Hair follicular keratinocyte (primary cell): ENCODE measurements around the gene OR5T3. TPM values are rescaled to one million over a fixed set of nuclear protein-coding genes. Genes with fewer than 3 reads are reported as not detected.

Experiments used
- total RNA-seq: library from RNA; depleted of rRNA; stranded (reverse); fragments of >200 nt; gene quantifications from 2 replicates; pipeline ENCODE4 v1.2.3, GENCODE V29; 2015

Gene OR5T3
- total RNA-seq: not detected in 2 replicates

DNA sequence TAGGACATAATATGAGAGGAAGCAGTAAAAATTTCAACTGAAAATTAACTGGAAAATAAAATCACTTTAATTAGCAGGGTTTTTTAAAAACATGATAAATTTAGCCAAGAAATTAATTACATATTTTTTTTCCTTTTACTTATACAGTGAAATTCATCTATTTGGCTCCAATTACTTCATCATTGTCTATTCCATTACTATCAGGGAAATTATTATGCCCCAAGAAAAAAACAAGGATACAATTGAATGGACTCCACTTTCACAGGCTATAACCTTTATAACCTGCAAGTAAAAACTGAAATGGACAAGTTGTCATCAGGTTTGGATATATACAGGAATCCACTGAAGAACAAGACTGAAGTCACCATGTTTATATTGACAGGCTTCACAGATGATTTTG is at the start of gene OR5T3:
OR5T3 (plus strand) TSS at position 301 of the 400 bp plus-strand sequence; CDS start at position 301, 0 bp downstream.

GRCh38 chr11:56234155-56234554 is 17.9 kb upstream of the OR5T3 start, which contains the start of gene OR5T2:
Gene OR5T2 (minus strand): TSS chr11:56234255. CDS start chr11:56233062, 1,193 bp downstream.

GRCh38 chr11:56273854-56274253 is 21.8 kb downstream of the OR5T3 start, which contains the start of gene OR5T1:
Gene OR5T1 (plus strand): TSS chr11:56274154. CDS start chr11:56275639, 1,485 bp downstream.

GRCh38 chr11:56292154-56292553 is 40.1 kb downstream of the OR5T3 start, which contains the start of gene OR8H1:
Gene OR8H1 (minus strand): TSS chr11:56292254. CDS start chr11:56291062, 1,192 bp downstream.

Other genes starting within 250 kb of the OR5T3 start
- gene OR5AS1, start 224.6 kb upstream of the OR5T3 start, total RNA-seq: not detected in 2 replicates
- not detected in 2 replicates for gene OR8I2, start 158.9 kb upstream of the OR5T3 start, total RNA-seq
- gene OR8H2, start 148.6 kb upstream of the OR5T3 start, total RNA-seq: not detected in 2 replicates
- not detected in 2 replicates for gene OR8H3, start 129.9 kb upstream of the OR5T3 start, total RNA-seq
- gene OR8J3, start 112.1 kb upstream of the OR5T3 start, total RNA-seq: not detected in 2 replicates
- not detected in 2 replicates for gene OR8K5, start 91.9 kb upstream of the OR5T3 start, total RNA-seq
- not detected in 2 replicates for gene OR5J2, start 75.6 kb upstream of the OR5T3 start, total RNA-seq
- gene OR5T2, start 18.0 kb upstream of the OR5T3 start, total RNA-seq: not detected in 2 replicates
- gene OR5T1, start 21.9 kb downstream of the OR5T3 start, total RNA-seq: not detected in 2 replicates
- not detected in 2 replicates for gene OR8H1, start 40.0 kb downstream of the OR5T3 start, total RNA-seq
- gene OR8K3, start 62.9 kb downstream of the OR5T3 start, total RNA-seq: not detected in 2 replicates
- gene OR8K1, start 93.8 kb downstream of the OR5T3 start, total RNA-seq: not detected in 2 replicates
- gene OR8J1, start 102.0 kb downstream of the OR5T3 start, total RNA-seq: not detected in 2 replicates
- gene OR8U1, start 123.4 kb downstream of the OR5T3 start, total RNA-seq: not detected in 2 replicates
- gene OR5AL1, start 160.4 kb downstream of the OR5T3 start, total RNA-seq: not detected in 2 replicates
- gene OR5M3, start 221.1 kb downstream of the OR5T3 start, total RNA-seq: not detected in 2 replicates
- not detected in 2 replicates for gene OR5M8, start 239.1 kb downstream of the OR5T3 start, total RNA-seq